Panc1 (cell line): Measurements from ENCODE around the gene PXDN. TPM values are rescaled to one million over a fixed set of nuclear protein-coding genes. Genes with fewer than 3 reads are reported as not detected.
A peak's percentile ranks its signal among the peaks of the same experiment; 100 is the strongest.
"Not testable (repeated sequence)": the region's sequence is repeated elsewhere in the genome, so short reads cannot be mapped to it uniquely, and the experiment has no call there.

Source experiments
- ATAC-seq: fragments of 200-7000 bp; cut with Tn5 transposase; 2 replicates; pipeline ENCODE4 v1.9.1; 2020; ENCODE audit warnings: mild to moderate bottlenecking, moderate library complexity
- BruUV-seq: library from RNA; stranded (reverse); fragments of 400-500 nt; replicated peaks from 2 replicates; lab custom pipeline; 2021; lab: Mats Ljungman, UMichigan
- CTCF ChIA-PET: fragments of 300-600 bp; sonication (Branson Sonifier 250); formaldehyde crosslinking; loops from one replicate; lab custom pipeline; 2022; ENCODE audit warnings: antibody characterized with exemption; lab: Charles Lee
- POLR2A ChIA-PET: fragments of 300-600 bp; sonication (Branson Sonifier 250); formaldehyde crosslinking; loops from one replicate; lab custom pipeline; 2022; ENCODE audit warnings: antibody characterized with exemption; lab: Charles Lee
- DNase-seq: peaks from one replicate; pipeline ENCODE4 v3.0.0-alpha.2; 2010; ENCODE audit warnings: low read depth, low spot score
- H3K27ac ChIP-seq: 2 replicates; pipeline ENCODE4 v1.5.1; 2011; ENCODE audit warnings: mild to moderate bottlenecking, low read length, inconsistent platforms
- H3K27me3 ChIP-seq: fragments of 200-500 bp; sonication (Bioruptor generic); 2 replicates; pipeline ENCODE4 v1.6.0; 2014; ENCODE audit warnings: low read length, inconsistent platforms; ENCODE audit not compliant: control insufficient read depth, insufficient read depth
- H3K36me3 ChIP-seq: fragments of 200-500 bp; sonication (Bioruptor generic); 2 replicates; pipeline ENCODE4 v1.5.1; 2014; ENCODE audit warnings: inconsistent platforms, mild to moderate bottlenecking, low read length, moderate library complexity; ENCODE audit not compliant: control insufficient read depth, insufficient read depth
- H3K4me1 ChIP-seq: 2 replicates; pipeline ENCODE4 v1.5.1; 2011; ENCODE audit warnings: inconsistent platforms, mild to moderate bottlenecking, low read length, moderate library complexity; ENCODE audit not compliant: control insufficient read depth, insufficient read depth
- H3K4me3 ChIP-seq, 2 experiments: 2 replicates each; pipeline ENCODE4 v1.5.1; 2011 to 2012; ENCODE audit warnings: low read depth in 2 of 2, low read length in 2 of 2, mild to moderate bottlenecking in 2 of 2, inconsistent platforms in 1 of 2, moderate library complexity in 1 of 2
- H3K9me3 ChIP-seq: fragments of 200-500 bp; sonication (Bioruptor generic); 2 replicates; pipeline ENCODE4 v1.5.1; 2014; ENCODE audit warnings: low read depth, mild to moderate bottlenecking, inconsistent platforms, low read length, moderate library complexity; ENCODE audit not compliant: control insufficient read depth, insufficient read depth
- POLR2AphosphoS5 ChIP-seq: IDR thresholded peaks from 2 replicates; pipeline ENCODE4 v1.6.1; 2012; ENCODE audit warnings: mild to moderate bottlenecking, low read depth, low read length, moderate library complexity
- SIN3A ChIP-seq: IDR thresholded peaks from 2 replicates; pipeline ENCODE4 v1.6.1; 2012; ENCODE audit warnings: low read depth, mild to moderate bottlenecking, low read length, moderate library complexity, borderline replicate concordance; ENCODE audit not compliant: insufficient read depth
- TCF7L2 ChIP-seq: IDR thresholded peaks from 2 replicates; pipeline ENCODE4 v1.6.1; 2011; ENCODE audit warnings: mild to moderate bottlenecking, low read depth, low read length, inconsistent platforms
- in situ Hi-C: cut with HindIII; loops from 2 replicates; pipeline ENCODE4 v1.10.0; 2016; ENCODE audit warnings: low sequenced_read_pairs, low pct_unique_long_range_greater_than_20kb
- intact Hi-C: fragments of 100-400 bp; cut with micrococcal nuclease; formaldehyde crosslinking; loops from one replicate; pipeline ENCODE4 v1.10.0; 2022; ENCODE audit not compliant: unreplicated experiment
- total RNA-seq: library from RNA; stranded (reverse); gene quantifications from one replicate; pipeline ENCODE4 v1.2.1, GENCODE V29; 2021; ENCODE audit not compliant: unreplicated experiment
- TF ChIP-seq, protein P1 (sequence below): fragments of 450-650 bp; IDR thresholded peaks from 2 replicates; pipeline ENCODE4 v1.5.1; 2017; ENCODE audit warnings: mild to moderate bottlenecking
- TF ChIP-seq, protein P2 (sequence below), 2 experiments: IDR thresholded peaks; 2 replicates each; pipeline ENCODE4 v1.6.1; 2011 to 2012; ENCODE audit warnings: low read depth in 2 of 2, control low read depth in 1 of 2, low read length in 1 of 2, mild to moderate bottlenecking in 1 of 2, moderate library complexity in 1 of 2; ENCODE audit not compliant: insufficient read depth in 1 of 2

The PXDN gene
- total RNA-seq, 1 experiment from 2014 or later = 2.5 TPM

DNA sequence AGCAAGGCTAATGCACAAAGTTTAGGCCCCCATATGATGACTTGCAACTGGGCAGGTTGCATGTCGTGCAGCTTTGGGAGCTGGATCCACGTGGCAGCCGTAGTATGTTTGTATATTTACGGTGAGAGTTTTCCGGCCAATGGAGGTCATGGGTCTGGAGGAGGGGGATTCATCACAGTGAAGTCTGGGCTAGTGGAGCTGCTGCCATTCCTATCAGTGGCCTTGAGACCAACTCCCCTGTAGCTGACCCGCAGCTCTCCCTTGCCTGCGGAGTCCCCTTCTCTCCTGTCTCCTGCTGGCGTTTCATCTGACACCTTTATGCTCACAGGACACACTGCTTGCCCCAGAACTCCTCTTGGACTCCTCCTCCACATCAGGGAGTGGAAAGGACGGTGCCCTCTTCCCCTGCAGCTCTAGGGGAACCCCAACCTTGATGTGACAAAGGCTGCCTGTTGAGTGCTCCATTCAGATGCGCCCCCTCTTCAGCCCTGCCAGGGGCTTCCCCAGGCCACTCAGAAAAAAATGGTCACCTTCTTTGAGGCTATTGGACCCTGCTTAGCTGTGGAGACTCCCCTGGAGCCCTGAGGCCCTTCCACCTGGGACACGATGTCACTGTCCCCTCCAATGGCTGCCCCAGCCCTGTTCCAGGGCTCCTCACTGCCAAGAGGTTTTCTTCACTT is 121.7 kb downstream of the PXDN start:
- in situ Hi-C loops (no loop called here), intact Hi-C loops (no loop called here)
- no peaks in the 10 kb centered on the region for H3K27me3 ChIP-seq
- peak overlapping the region; percentile 99 for H3K27ac ChIP-seq
- no peaks in the 10 kb centered on the region for H3K36me3 ChIP-seq
- BruUV-seq = no TSS peak
- H3K4me3 ChIP-seq = no peak overlapping the region
- H3K9me3 ChIP-seq = no peaks in the 10 kb centered on the region
- peaks cover 41% of the 10 kb centered on the region for H3K4me1 ChIP-seq
- POLR2A ChIA-PET = no interaction called here
- CTCF ChIA-PET = no interaction called here
- DNase-seq (no peak), ATAC-seq (no peak)
- TF ChIP-seq, protein P1, sequence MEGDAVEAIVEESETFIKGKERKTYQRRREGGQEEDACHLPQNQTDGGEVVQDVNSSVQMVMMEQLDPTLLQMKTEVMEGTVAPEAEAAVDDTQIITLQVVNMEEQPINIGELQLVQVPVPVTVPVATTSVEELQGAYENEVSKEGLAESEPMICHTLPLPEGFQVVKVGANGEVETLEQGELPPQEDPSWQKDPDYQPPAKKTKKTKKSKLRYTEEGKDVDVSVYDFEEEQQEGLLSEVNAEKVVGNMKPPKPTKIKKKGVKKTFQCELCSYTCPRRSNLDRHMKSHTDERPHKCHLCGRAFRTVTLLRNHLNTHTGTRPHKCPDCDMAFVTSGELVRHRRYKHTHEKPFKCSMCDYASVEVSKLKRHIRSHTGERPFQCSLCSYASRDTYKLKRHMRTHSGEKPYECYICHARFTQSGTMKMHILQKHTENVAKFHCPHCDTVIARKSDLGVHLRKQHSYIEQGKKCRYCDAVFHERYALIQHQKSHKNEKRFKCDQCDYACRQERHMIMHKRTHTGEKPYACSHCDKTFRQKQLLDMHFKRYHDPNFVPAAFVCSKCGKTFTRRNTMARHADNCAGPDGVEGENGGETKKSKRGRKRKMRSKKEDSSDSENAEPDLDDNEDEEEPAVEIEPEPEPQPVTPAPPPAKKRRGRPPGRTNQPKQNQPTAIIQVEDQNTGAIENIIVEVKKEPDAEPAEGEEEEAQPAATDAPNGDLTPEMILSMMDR = no peak
- TF ChIP-seq POLR2AphosphoS5 (no peak), TCF7L2 (no peak), SIN3A (no peak)
- TF ChIP-seq, protein P2, sequence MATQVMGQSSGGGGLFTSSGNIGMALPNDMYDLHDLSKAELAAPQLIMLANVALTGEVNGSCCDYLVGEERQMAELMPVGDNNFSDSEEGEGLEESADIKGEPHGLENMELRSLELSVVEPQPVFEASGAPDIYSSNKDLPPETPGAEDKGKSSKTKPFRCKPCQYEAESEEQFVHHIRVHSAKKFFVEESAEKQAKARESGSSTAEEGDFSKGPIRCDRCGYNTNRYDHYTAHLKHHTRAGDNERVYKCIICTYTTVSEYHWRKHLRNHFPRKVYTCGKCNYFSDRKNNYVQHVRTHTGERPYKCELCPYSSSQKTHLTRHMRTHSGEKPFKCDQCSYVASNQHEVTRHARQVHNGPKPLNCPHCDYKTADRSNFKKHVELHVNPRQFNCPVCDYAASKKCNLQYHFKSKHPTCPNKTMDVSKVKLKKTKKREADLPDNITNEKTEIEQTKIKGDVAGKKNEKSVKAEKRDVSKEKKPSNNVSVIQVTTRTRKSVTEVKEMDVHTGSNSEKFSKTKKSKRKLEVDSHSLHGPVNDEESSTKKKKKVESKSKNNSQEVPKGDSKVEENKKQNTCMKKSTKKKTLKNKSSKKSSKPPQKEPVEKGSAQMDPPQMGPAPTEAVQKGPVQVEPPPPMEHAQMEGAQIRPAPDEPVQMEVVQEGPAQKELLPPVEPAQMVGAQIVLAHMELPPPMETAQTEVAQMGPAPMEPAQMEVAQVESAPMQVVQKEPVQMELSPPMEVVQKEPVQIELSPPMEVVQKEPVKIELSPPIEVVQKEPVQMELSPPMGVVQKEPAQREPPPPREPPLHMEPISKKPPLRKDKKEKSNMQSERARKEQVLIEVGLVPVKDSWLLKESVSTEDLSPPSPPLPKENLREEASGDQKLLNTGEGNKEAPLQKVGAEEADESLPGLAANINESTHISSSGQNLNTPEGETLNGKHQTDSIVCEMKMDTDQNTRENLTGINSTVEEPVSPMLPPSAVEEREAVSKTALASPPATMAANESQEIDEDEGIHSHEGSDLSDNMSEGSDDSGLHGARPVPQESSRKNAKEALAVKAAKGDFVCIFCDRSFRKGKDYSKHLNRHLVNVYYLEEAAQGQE (IDR thresholded peaks at IDR 0.05; ENCODE audit: insufficient read depth in 1 of 2, low read depth in 2 of 2, low read length in 1 of 2) = no peak

DNA sequence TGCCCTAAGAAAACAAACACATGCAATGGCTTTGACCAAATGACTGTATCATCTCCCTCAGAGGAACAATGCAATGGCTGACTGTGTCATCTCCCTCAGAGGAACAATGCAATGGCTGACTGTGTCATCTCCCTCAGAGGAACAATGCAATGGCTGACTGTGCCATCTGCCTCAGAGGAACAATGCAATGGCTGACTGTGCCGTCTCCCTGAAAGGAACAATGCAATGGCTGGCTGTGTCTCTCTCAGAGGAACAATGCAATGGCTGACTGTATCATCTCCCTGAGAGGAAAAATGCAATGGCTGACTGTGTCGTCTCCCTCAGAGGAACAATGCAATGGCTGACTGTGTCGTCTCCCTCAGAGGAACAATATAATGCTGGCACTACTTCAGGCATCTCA is 122.3 kb downstream of the PXDN start:
- in situ Hi-C loops, BruUV-seq, H3K4me3 ChIP-seq, H3K9me3 ChIP-seq, DNase-seq, H3K36me3 ChIP-seq, H3K27me3 ChIP-seq, POLR2A ChIA-PET, ATAC-seq, intact Hi-C loops, CTCF ChIA-PET: not testable (repeated sequence)
- Histone ChIP-seq H3K4me1 (peaks cover 36% of the 10 kb centered on the region), H3K27ac (peak overlapping the region; percentile 99)

DNA sequence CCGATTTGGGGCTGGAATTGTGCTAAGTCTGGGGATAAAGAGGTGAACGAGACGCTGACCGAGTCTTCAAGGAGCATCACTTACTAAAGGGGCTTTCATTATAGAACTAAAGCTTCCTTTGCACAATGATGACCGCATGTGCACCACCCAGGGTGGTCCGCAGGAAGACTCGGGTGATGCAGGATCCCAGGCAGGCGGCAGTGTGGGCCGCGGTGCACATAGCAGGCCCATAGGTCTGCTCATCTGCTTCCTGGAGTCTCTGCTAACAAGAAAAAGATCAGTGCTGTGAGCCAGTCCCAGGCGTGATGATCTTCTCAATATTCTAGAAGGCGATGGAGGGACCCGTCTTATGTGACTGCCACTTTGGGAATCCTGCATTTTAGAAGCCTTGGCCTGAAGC is 122.8 kb downstream of the PXDN start:
- ATAC-seq (no peak), DNase-seq (no peak)
- no peaks in the 10 kb centered on the region for H3K36me3 ChIP-seq
- TF ChIP-seq, protein P2 (IDR thresholded peaks at IDR 0.05; ENCODE audit: insufficient read depth in 1 of 2, low read depth in 2 of 2, low read length in 1 of 2) = no peak
- TF ChIP-seq SIN3A = no peak
- TF ChIP-seq POLR2AphosphoS5 = no peak
- TF ChIP-seq, protein P1 = no peak
- no peak for TF ChIP-seq TCF7L2
- H3K4me1 ChIP-seq = peaks cover 35% of the 10 kb centered on the region
- H3K9me3 ChIP-seq = no peaks in the 10 kb centered on the region
- in situ Hi-C loops = no loop called here
- intact Hi-C loops = no loop called here
- H3K4me3 ChIP-seq = no peak overlapping the region
- ChIA-PET CTCF (no interaction called here), POLR2A (no interaction called here)
- no TSS peak for BruUV-seq
- H3K27ac ChIP-seq = peak overlapping the region; percentile 99
- no peaks in the 10 kb centered on the region for H3K27me3 ChIP-seq
